ENCODE results near the gene TBC1D22A. TPM values are rescaled to one million over a fixed set of nuclear protein-coding genes. Genes with fewer than 3 reads are reported as not detected.

The TBC1D22A gene
- polyA plus RNA-seq, 1 experiment, result 19.8 TPM

- ChIA-PET CTCF (interaction anchor here (0.8 to 2.4 kb wide), 2 partner anchors 166 to 213 kb away, joined by 5 to 10 read pairs; no protein-coding TSS in a partner anchor), POLR2A (no interaction called here)
- no peaks in the 10 kb centered on the region for H3K27me3 ChIP-seq (ENCODE audit: control insufficient read depth, insufficient read depth, low read length)
- H3K9me3 ChIP-seq (ENCODE audit: control insufficient read depth, insufficient read depth, low read length), result no peaks in the 10 kb centered on the region; the same call in 1 of the 2 replicates
- no peak overlapping the region for H3K4me3 ChIP-seq (ENCODE audit: low read depth, low read length)
- H3K27ac ChIP-seq (ENCODE audit: low read depth, low read length), result no peak overlapping the region
- DNase-seq (ENCODE audit: low read depth, low spot score), result no peak
- no peak for TF ChIP-seq CTCF (IDR thresholded peaks at IDR 0.05; ENCODE audit: low read depth, low read length)
Observed at GRCh38 chr22:47011859-47012258, 249.4 kb downstream of the TBC1D22A start.

GRCh38 chr22:47012589-47013370 lies 250.3 kb downstream of the TBC1D22A start:
- peak; percentile 26; the same call in 1 of the 2 replicates for TF ChIP-seq CTCF (IDR thresholded peaks at IDR 0.05; ENCODE audit: low read depth, low read length)
- Histone ChIP-seq H3K9me3 (ENCODE audit: control insufficient read depth, insufficient read depth, low read length) (no peaks in the 10 kb centered on the region), H3K27ac (ENCODE audit: low read depth, low read length) (no peak overlapping the region), H3K27me3 (ENCODE audit: control insufficient read depth, insufficient read depth, low read length) (no peaks in the 10 kb centered on the region), H3K4me3 (ENCODE audit: low read depth, low read length) (no peak overlapping the region)
- POLR2A ChIA-PET, result interaction anchor here (0.7 kb wide), 1 partner anchor 325 kb away, joined by 3 read pairs; no protein-coding TSS in a partner anchor
- peak; percentile 2 for DNase-seq (ENCODE audit: low read depth, low spot score)
- CTCF ChIA-PET, result interaction anchor here (0.6 to 2.4 kb wide), 3 partner anchors 31 to 214 kb away, joined by 3 to 10 read pairs (median 5); no protein-coding TSS in a partner anchor

- H3K27ac ChIP-seq (ENCODE audit: low read depth, low read length), result no peak overlapping the region
- DNase-seq (ENCODE audit: low read depth, low spot score), result no peak
- no peak for TF ChIP-seq CTCF (IDR thresholded peaks at IDR 0.05; ENCODE audit: low read depth, low read length)
- H3K9me3 ChIP-seq (ENCODE audit: control insufficient read depth, insufficient read depth, low read length), result no peaks in the 10 kb centered on the region; the same call in 1 of the 2 replicates
- ChIA-PET CTCF (interaction anchor here (0.5 to 2.4 kb wide), 2 partner anchors 94 to 169 kb away, joined by 4 to 10 read pairs; no protein-coding TSS in a partner anchor), POLR2A (no interaction called here)
- no peak overlapping the region for H3K4me3 ChIP-seq (ENCODE audit: low read depth, low read length)
- H3K27me3 ChIP-seq (ENCODE audit: control insufficient read depth, insufficient read depth, low read length), result no peaks in the 10 kb centered on the region
Observed at GRCh38 chr22:47013861-47014635, 251.6 kb downstream of the TBC1D22A start.

GRCh38 chr22:47014636-47015345 lies 252.3 kb downstream of the TBC1D22A start:
- no peak overlapping the region for H3K4me3 ChIP-seq (ENCODE audit: low read depth, low read length)
- DNase-seq (ENCODE audit: low read depth, low spot score), result no peak
- ChIA-PET CTCF (no interaction called here), POLR2A (no interaction called here)
- H3K27ac ChIP-seq (ENCODE audit: low read depth, low read length), result no peak overlapping the region
- no peak for TF ChIP-seq CTCF (IDR thresholded peaks at IDR 0.05; ENCODE audit: low read depth, low read length)
- no peaks in the 10 kb centered on the region for H3K27me3 ChIP-seq (ENCODE audit: control insufficient read depth, insufficient read depth, low read length)
- no peaks in the 10 kb centered on the region; the same call in 1 of the 2 replicates for H3K9me3 ChIP-seq (ENCODE audit: control insufficient read depth, insufficient read depth, low read length)

Data from AG04450 (cell line).